Smooth muscle cell (in vitro differentiated cells): ENCODE data around the gene ATP5ME. TPM values are rescaled to one million over a fixed set of nuclear protein-coding genes. Genes with fewer than 3 reads are reported as not detected.

Source experiments
- DNase-seq: peaks from one replicate; lab custom pipeline; 2025; ENCODE audit not compliant: unreplicated experiment; lab: John Stamatoyannopoulos, UW
- H2AFZ ChIP-seq: fragments of 200-600 bp; sonication (generic); 2 replicates; pipeline ENCODE4 v1.6.0; 2016; ENCODE audit warnings: antibody characterized with exemption, low read depth, mild to moderate bottlenecking
- H3F3A ChIP-seq: fragments of 200-600 bp; sonication (generic); 2 replicates; pipeline ENCODE4 v1.6.0; 2017; ENCODE audit warnings: antibody characterized with exemption, low read depth
- H3K27ac ChIP-seq: fragments of 200-600 bp; sonication (generic); 2 replicates; pipeline ENCODE4 v1.5.1; 2016; ENCODE audit warnings: low read depth, mild to moderate bottlenecking
- H3K27me3 ChIP-seq: fragments of 200-600 bp; sonication (generic); 2 replicates; pipeline ENCODE4 v1.6.1; 2016; ENCODE audit warnings: low read depth, mild to moderate bottlenecking
- H3K36me3 ChIP-seq: fragments of 200-600 bp; sonication (generic); 2 replicates; pipeline ENCODE4 v1.5.1; 2016; ENCODE audit warnings: low read depth
- H3K4me1 ChIP-seq: fragments of 200-600 bp; sonication (generic); 2 replicates; pipeline ENCODE4 v1.5.1; 2016; ENCODE audit warnings: low read depth
- H3K4me2 ChIP-seq: fragments of 200-600 bp; sonication (generic); 2 replicates; pipeline ENCODE4 v1.6.0; 2016; ENCODE audit warnings: mild to moderate bottlenecking
- H3K4me3 ChIP-seq: fragments of 200-600 bp; sonication (generic); 2 replicates; pipeline ENCODE4 v1.5.1; 2016; ENCODE audit warnings: mild to moderate bottlenecking
- H3K79me2 ChIP-seq: fragments of 200-600 bp; sonication (generic); 2 replicates; pipeline ENCODE4 v1.6.0; 2016; ENCODE audit warnings: low read depth, mild to moderate bottlenecking
- H3K9ac ChIP-seq: fragments of 200-600 bp; sonication (generic); 2 replicates; pipeline ENCODE4 v1.6.0; 2016; ENCODE audit warnings: low read depth
- H3K9me3 ChIP-seq: fragments of 200-600 bp; sonication (generic); replicated peaks from 2 replicates; pipeline ENCODE4 v1.5.1; 2016; ENCODE audit warnings: low read depth
- H4K20me1 ChIP-seq: fragments of 200-600 bp; sonication (generic); 2 replicates; pipeline ENCODE4 v1.6.0; 2016; ENCODE audit warnings: low read depth
- CTCF ChIP-seq: fragments of 200-600 bp; sonication (generic); IDR thresholded peaks from 2 replicates; pipeline ENCODE4 v1.5.1; 2017; ENCODE audit warnings: borderline replicate concordance, mild to moderate bottlenecking, antibody characterized with exemption; ENCODE audit not compliant: insufficient read depth, poor library complexity, severe bottlenecking
- WGBS: methylation state at CpG from one replicate; pipeline ENCODE4 v1.1.7; 2016; ENCODE audit warnings: low lambda C conversion rate; 5-methylcytosine and 5-hydroxymethylcytosine counted together
- polyA plus RNA-seq: library from polyadenylated mRNA; unstranded; fragments of >200 nt; fragmentation: Nextera tagmentation; extraction: Ambion mirVana; gene quantifications from 2 replicates; pipeline ENCODE4 v1.2.1, GENCODE V29; 2016
- total RNA-seq: library from RNA; depleted of rRNA; stranded (reverse); fragments of >200 nt; gene quantifications from 2 replicates; pipeline ENCODE4 v1.2.3, GENCODE V29; 2014

Gene ATP5ME
- total and polyA plus RNA-seq, 2 experiments from 2014 or later: 95.4 to 699 TPM

- H3K4me3 ChIP-seq: no peak overlapping the region
- no peaks in the 10 kb centered on the region for H3K79me2 ChIP-seq
- H3K27me3 ChIP-seq: no peaks in the 10 kb centered on the region
- no peak for TF ChIP-seq CTCF
- H2AFZ ChIP-seq: no peak overlapping the region
- 90% methylated on average over 3 of the region's 3 CpGs for WGBS
- no peak overlapping the region for H3K4me2 ChIP-seq
- H4K20me1 ChIP-seq: no peaks in the 10 kb centered on the region
- H3K9ac ChIP-seq: no peak overlapping the region
- no peak overlapping the region for H3K27ac ChIP-seq
- H3K4me1 ChIP-seq: peaks cover 7% of the 10 kb centered on the region
- H3K9me3 ChIP-seq: no peaks in the 10 kb centered on the region
- no peaks in the 10 kb centered on the region for H3F3A ChIP-seq
- no peaks in the 10 kb centered on the region for H3K36me3 ChIP-seq
- DNase-seq: no peak
Observed at GRCh38 chr4:661231-661630, 12.8 kb downstream of the ATP5ME start.

GRCh38 chr4:660401-660800, 13.7 kb downstream of the ATP5ME start:
- no peaks in the 10 kb centered on the region for H3F3A ChIP-seq
- no peaks in the 10 kb centered on the region for H3K79me2 ChIP-seq
- H3K4me3 ChIP-seq: no peak overlapping the region
- H2AFZ ChIP-seq: no peak overlapping the region
- H3K9ac ChIP-seq: no peak overlapping the region
- no peaks in the 10 kb centered on the region for H3K36me3 ChIP-seq
- H3K27me3 ChIP-seq: no peaks in the 10 kb centered on the region
- H3K9me3 ChIP-seq: no peaks in the 10 kb centered on the region
- TF ChIP-seq CTCF: no peak
- no peaks in the 10 kb centered on the region for H4K20me1 ChIP-seq
- H3K4me1 ChIP-seq: peaks cover 7% of the 10 kb centered on the region
- H3K4me2 ChIP-seq: no peak overlapping the region
- no peak overlapping the region for H3K27ac ChIP-seq
- no peak for DNase-seq
- WGBS: 96% methylated on average over 10 of the region's 10 CpGs

DNA sequence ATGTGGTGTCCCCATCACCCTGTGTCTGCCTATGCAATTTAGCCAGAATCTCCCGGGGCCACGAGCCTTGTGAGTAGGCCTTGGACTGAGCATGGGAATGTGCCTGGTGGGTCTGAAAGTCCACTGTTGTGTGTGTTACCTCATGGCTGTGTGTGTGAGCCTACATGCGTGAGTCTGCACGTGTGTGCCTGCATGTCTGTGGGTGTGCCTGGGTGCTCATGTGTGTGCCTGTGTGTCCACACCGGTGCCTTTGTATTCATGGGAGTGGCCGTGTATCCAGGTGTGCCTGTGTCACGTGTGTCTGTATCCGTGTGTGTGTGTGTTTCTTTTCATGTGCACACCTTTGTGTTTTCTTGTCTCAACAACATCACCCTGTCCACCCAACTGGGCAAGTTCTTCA, 14.2 kb downstream of the ATP5ME start:
- Histone ChIP-seq H3K9ac (no peak overlapping the region), H3K27ac (no peak overlapping the region), H3K36me3 (no peaks in the 10 kb centered on the region), H3K79me2 (no peaks in the 10 kb centered on the region), H3F3A (no peaks in the 10 kb centered on the region), H3K27me3 (no peaks in the 10 kb centered on the region), H3K9me3 (no peaks in the 10 kb centered on the region), H4K20me1 (no peaks in the 10 kb centered on the region), H3K4me1 (peaks cover 7% of the 10 kb centered on the region), H3K4me2 (no peak overlapping the region), H3K4me3 (no peak overlapping the region), H2AFZ (no peak overlapping the region)
- DNase-seq: no peak
- no peak for TF ChIP-seq CTCF
- WGBS: 98% methylated on average over 8 of the region's 8 CpGs

DNA sequence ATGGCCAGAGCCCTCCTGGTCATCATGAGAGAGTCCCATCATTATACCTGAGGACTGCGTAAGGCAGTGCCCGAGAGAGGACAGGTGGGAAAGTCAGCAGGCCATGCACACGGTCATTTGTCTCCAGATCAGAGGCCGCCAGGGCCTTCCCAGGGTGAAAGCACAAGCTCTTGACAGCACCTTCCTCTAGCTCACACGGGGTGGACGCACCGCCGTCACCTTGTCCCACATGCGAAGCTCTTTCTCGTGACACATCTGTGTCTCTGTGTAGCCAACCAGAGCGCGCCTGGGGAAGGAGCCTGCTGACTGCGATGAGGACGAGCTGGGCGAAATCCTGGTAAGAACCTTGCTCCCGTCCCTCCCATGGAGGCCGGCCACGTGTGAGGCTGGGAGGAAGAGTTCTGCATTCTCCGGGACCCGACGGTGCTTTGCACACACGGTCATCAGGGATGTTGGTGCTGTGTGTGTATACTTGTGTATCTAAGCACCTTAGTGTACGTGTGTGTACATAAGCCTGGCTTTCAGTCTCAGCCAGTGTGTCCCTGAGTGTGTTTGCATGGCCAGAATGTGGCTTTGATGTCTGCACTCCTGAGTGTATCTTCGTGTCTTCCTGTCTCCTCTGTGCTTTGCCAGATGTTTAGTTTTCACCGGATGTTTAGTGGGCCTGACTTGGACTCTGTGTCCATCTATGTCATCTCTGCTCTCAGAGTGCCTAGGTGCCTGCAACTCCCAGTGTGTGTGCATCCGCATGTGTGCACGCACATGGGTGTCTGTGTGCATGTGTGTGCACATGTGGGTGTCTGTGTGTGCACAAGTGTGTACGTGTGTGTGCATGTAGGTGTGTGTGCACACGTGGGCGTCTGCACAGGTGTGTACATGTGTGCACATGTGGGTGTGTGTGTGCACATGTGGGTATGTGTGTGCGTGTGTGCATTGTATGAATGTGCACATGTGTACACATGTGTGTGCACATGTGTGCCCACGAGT, 15.1 kb downstream of the ATP5ME start:
- Histone ChIP-seq H3K36me3 (no peaks in the 10 kb centered on the region), H3K9me3 (no peaks in the 10 kb centered on the region), H2AFZ (no peak overlapping the region), H3K9ac (no peak overlapping the region), H4K20me1 (no peaks in the 10 kb centered on the region), H3K4me2 (no peak overlapping the region), H3F3A (no peaks in the 10 kb centered on the region), H3K79me2 (no peaks in the 10 kb centered on the region), H3K27ac (no peak overlapping the region), H3K4me3 (no peak overlapping the region), H3K4me1 (peaks cover 7% of the 10 kb centered on the region), H3K27me3 (no peaks in the 10 kb centered on the region)
- WGBS: 93% methylated on average over 32 of the region's 32 CpGs
- no peak for DNase-seq
- no peak for TF ChIP-seq CTCF
